Pulmonary artery endothelial cell (primary cell): ENCODE data around the gene KRAS. TPM values are rescaled to one million over a fixed set of nuclear protein-coding genes. Genes with fewer than 3 reads are reported as not detected.

Experiments used
- DNase-seq: peaks from one replicate; pipeline ENCODE4 v3.0.0-alpha.2; 2011; ENCODE audit warnings: low read depth, low spot score
- total RNA-seq: library from RNA; depleted of rRNA; stranded (reverse); fragments of >200 nt; gene quantifications from 2 replicates; pipeline ENCODE4 v1.2.3, GENCODE V29; 2014

Gene KRAS
- total RNA-seq, 1 donor from 2014 or later: 19.3 TPM

DNA sequence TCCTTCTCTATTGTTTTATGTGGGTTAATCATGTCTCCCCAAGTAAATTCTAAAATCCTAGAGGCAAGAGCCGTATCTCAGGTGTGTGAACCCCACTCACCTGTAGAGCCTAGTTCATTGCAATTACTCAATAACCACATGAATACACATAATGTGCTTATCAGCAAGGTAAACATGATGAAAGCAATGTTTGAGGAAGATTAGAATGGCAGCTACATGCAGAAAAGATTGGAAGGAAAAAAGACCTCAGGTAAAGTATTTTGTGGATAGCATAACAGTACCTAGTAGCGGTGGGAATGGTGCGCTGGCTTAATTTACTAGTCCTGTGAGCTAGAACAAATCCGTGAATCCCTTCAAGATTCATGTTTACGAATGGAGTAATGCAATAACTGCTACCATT, 5.3 kb upstream of the KRAS start:
- no peak for DNase-seq

DNA sequence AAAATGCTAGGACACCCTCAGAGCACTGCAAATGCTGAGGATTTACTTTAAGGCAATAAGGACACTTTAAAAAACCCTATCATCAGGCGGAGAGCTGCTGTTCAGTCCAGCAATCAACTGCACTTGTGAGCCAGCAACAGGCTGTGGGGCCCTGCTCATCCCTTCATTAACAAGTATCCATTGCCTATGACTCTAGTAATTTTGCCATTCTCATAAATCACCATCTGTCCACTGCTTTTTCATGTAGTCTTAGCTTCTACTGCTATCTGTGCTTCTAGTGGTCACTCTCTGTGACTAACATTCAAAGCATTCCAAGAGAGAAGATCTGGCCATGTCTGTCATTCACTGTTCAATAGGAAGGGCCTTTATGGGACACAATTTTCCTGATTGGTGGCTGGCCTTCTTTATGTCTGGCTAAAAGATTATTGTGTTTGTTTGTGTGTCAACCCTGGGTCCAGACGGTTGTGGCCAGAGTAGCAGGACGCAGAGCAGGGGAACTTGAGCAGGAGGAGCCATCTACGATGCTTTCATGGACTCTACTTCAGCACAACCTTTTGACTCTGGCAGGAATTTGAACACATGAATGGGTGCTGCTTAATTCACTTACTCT, 3.6 kb upstream of the KRAS start:
- DNase-seq: no peak

DNA sequence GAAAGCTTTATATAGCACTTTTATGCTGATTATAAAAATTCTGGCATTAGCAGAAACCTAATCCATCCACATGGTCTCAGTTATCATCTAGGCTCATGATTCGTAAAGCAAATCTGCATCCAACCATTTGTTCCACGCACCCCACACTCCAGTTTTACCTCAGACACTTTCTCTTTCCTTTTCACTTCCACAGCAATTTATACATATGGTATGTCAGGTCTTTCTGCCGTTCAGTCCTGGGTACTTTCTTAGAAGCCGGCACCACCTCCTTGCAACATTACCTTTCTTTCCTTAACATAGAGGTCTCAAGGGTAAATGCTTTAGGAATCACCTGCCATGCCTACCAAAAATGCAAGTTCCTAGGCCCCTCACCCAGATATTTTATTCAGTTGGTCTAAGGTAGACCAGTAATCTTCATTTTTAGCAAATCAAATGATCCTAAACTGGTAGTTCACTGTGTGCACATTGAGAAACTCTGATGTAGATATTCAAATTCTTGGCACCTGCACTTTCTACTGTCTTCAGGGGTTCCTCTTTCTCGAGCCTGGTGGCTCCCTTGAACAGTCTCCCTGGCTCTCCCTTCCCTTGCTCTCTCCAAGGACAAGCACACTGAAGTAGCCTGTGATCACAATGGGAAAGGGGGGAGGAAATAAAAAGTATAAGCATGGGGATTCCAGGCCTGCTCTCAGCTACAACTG, 2.8 kb upstream of the KRAS start:
- DNase-seq: no peak

DNA sequence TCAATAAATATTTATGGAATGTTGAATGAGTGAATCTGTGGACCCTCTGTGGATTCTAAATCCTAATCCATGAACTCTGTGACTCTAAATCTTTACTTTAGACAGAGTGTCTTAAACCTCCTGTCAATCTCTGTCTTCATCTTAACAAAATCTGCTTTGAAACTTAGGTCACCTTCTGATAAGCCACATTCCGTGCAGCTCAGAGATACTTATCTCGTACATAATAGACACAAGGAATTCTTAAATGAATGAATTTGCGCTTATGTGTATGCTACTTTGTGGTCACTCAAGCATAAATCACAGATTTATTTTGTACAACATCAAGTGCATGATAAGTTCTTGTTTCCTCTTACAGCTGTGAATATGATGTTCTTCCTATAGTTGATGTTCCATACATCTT, 2.2 kb upstream of the KRAS start:
- DNase-seq: no peak

DNA sequence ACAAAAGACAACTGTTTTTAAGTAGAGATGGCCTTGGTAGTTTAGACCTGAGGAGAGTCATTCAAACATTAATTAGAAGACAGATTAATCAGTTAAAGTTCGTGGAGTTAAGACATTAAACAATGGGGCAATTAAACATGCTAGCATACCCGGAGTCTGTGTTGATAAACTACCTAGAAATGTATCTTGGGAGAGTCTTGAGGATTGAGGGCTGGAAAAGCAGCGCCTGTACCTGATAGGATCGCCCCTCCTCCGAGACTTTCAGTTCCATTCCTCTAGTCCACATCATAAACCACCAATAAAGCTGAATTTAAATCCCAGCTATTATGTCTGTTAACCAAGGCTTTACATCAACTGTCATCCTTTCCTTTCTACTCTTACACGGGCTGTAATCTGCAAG, 1.0 kb upstream of the KRAS start:
- DNase-seq: no peak

DNA sequence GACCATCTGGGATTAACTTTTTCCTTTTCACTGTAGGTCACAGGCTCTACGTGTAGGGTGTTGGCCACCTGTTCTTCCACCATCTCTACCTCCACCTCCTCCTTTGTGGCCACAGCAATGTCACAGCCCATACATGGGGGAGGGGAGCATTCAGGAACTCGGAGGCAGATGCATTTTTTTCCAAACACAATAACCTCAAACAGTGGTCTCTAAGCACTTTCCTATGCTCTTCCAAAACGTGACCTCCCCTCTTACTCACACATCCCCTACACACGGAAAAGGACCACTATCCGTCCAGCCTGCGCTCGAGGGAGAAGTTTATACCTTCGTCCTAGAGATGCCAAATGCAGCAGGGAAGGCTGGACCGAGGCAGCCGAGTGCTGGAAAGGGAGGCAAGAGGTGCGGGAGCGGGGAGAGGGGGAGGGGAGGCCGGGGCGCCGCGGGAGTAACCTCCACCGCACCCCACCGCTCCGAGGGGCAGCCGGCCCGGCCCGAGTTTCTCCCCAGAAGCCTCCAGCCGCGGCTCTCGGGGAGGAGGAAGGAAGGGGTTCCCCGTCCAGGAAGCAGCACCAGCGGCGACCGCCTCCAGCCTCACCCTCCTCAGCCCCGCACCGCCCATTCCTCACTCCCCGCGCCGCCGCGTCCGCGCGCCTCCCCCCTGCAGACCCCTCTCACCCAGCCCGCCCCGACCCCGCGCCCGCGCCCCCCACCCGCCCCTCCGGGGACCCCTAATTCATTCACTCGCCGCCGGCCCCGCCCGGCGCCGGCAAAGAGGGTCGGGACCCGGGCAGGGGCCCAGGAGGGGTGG, 594 bp downstream of the KRAS start:
- no peak for DNase-seq

DNA sequence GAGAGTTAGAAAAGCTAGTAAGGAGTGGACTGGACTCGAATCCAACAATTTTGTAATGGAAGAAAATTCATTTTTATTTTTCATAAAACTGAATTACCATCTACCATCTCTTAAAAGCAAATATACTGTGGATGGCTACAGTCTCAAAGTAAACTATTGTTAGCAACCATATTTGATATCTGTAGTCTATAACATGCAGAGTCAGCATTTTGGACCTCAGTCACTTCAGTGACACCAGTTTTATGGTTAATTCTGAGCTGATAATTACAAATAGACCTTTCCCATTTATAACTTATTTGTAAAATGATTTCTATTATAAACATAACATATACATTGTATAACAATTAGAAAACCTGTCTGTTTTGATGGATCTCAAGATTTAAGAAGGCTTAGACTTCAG, 2.0 kb downstream of the KRAS start:
- DNase-seq: no peak

DNA sequence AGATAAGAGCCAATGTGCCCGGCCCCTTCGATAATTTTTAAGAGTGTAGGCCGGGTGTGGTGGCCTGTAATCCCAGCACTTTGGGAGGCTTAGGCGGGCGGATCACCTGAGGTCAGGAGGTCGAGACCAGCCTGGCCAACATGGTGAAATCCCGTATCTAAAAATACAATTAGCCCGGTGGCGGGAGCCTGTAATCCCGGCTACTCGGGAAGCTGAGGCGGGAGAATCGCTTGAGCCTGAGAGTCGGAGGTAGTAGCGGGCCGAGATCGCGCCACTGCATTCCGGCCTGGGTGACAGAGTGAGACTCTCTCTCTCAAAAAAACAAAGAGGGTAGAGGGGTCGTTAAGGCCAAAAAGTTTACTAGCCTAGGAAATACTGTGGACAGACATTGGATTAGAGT, 2.6 kb downstream of the KRAS start:
- DNase-seq: no peak

DNA sequence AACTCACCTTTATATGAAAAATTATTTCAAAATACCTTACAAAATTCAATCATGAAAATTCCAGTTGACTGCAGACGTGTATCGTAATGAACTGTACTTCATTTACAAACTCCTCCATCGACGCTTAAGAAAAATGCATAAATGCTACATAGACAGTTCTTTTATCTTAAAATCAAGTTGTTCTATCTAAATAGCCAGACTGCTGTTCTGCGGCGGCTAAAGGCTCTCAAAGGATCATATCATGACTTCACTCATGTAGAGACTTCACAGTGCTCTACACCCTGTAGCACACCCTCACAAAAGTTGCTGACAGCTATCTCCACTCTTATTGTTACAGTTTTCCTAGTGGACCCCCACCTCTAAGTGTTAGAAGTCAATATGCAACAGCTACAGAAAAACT, 5.2 kb downstream of the KRAS start:
- DNase-seq: no peak

DNA sequence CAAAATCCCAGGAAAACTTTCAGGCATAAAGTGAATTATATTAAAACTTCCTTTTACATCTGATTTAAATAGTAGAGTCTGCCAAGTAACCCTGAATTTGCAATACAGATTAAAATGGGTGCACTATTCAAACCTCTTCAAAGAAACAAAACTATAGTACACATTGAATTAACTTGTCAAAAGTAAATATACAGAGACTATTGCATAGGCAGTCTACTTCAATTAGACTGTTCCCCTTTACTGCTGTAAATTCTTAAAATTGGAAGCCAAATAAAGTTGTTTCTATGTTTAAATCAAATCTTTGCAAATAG, 7.1 kb downstream of the KRAS start:
- DNase-seq: no peak

DNA sequence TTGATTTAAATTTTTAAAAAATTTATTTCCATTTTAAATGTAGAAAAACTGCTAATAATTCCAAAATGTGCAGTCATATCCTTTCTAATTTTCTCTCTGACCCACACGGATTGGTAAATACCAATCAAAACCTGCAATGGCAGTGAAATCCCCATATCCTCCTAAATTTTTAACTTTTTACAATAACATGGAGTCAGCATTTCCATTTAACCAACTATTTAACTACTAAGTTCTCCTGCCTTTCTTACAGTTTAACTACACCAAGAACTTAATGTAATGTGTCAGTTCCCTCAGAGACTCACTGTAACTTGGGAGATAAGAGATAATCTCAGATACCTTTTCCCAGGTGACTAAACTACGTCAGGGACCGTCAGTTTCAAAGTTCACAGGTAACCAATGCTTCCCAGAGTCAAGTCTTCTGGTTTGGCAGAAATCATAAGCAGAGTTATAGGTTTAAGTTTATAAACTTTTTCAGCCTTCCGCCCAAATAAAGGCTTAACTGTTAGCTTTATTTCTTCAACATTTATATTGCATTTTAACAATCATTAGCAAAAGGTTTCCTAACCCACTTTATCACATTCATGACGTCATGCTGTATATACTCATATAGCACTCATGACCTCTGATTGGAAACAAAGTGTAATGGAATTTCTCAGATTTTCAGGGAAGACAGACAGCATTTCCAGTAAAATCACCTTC, 7.6 kb downstream of the KRAS start:
- no peak for DNase-seq

DNA sequence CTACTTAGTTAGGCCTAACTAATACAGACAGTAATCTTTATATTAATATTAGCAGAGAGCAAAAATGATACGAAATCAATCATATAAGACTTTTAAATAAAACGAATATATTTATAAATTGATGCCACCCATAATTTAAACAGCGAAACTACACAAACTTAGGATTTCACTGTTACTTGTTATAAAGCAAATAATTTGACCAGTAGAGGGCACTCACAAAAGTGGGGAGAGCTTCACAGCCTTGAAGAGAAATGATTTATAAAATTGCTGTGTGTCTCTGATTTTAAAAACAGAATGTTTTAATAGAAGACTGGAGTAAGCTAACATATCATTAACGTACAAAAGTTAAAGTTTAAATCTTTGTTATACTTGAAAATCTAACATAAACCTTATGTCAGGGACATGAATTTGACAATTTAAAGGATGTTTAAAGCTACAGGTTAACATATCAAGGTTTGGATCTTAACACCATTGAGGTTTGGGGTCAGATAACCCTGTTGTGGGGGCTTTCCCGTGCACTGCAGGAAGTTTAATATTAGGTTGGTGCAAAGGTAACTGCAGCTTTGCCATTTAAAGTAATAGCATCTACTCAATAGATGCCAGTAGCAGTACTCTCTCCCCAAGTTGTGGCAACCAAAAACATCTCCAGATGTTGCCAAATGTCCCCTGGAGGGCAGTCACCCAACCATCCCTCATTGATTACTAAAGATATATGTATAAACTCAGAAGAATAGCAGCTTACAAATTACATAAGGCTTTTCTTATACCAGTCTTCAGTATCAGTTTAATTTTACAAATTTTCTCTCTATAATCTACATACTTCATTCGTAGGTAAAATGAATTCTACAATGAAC, 9.3 kb downstream of the KRAS start:
- DNase-seq: no peak

DNA sequence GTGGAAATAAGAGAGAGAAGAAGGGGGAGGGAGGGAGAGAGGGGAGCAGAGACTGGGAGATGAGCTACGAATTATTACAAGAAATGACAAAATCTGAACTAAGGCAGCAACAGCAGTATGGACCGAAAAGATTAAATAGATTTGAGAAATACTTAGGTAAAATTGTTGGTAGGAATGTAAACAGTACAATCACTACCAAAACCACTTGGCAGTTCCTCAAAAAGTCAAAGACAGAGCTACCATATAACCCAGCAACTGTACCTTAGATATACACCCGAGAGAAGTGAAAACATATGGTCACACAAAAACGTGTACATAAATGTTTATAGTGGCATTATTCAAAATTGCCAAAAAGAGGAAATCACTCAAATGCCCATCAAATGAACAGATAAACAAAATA, 14.1 kb downstream of the KRAS start:
- no peak for DNase-seq

DNA sequence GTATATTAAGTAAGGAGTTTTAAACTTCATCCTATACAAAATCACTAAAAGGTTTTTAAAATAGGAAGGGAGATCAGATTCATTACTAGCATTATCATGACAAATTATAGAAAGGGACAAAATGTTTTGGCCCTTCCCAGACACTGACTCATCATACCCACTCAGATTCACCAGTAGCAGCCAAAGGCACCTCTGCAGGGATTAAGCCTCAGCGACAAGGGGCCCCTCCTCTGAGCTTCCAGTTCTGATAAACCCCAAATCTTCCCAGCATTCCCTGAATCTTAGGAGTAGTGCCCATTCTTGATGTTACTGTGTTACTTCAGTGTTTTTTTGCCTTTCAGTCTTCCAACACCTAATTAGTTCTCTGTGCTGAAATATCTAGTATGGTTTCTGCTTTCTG, 14.5 kb downstream of the KRAS start:
- DNase-seq: no peak

DNA sequence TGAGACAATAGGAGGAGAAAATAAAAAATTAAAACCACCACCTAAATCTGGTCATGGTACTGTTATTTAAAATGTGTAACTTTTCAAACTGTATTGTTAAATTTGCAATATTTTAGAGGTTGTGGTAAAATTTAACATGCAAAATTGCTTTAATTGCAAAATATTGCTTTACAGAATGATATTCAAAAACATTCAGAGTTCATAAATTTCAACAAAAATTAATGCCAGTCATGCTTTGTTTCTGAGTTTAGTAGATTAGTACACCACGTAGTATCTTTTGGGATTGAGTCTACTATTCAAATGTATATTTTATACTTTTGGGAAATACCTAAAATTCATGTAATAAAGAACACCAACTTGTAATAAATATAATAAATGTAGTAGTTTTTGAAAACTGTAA, 37.4 kb downstream of the KRAS start:
- no peak for DNase-seq

DNA sequence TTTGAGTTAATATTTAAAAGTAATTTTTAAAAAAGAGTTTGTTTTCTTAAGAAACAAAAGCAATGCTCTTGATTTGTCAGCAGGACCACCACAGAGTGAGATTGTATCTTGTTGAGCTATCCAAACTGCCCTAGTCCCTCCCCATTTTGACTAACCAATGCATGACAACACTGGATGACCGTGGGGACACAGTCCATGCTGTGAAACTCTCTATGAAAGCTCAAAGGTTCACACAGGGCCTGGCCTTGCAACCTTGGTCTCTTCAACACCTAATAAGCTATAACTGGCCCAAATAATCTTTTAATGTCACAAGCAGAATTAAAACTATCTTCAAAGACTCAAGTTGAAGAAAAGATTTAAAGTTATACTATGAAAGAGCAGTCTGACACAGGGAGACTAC, 42.2 kb downstream of the KRAS start:
- DNase-seq: no peak

DNA sequence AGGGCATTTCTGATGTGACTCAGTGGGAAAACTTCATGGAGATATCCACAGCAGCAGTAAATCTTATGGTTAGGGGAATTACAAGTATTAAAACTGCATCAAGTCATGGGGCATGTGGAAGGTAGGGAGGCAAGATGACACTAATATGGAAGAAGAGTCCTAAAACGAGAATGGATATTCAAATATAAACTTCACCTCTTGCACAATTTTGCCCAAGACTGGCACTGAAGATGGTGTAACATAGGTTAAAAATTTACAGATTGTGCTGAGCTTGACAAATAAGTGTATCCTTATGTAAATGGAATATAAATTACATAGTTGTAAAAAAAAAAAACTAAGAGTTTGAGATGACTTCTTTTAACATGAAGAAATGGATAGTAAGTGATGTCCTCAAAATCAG, 42.9 kb downstream of the KRAS start:
- DNase-seq: no peak

DNA sequence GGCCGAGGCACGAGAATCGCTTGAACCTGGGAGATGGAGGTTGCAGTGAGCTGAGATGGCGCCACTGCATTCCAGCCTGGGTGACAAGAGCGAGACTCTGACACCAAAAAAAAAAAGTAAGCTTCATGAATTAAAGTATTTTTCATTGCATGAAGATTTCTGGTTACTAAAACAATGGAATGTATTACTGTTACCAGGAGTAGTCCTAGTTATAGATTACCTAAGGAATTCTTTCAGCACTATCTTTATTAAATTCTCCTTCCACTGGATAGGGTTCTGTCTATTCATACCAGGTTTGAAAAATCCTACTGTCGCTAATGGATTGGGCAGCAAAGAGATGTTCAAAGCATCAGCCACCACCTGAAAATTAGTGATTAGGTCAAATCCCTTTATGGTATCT, 43.3 kb downstream of the KRAS start:
- DNase-seq: no peak

DNA sequence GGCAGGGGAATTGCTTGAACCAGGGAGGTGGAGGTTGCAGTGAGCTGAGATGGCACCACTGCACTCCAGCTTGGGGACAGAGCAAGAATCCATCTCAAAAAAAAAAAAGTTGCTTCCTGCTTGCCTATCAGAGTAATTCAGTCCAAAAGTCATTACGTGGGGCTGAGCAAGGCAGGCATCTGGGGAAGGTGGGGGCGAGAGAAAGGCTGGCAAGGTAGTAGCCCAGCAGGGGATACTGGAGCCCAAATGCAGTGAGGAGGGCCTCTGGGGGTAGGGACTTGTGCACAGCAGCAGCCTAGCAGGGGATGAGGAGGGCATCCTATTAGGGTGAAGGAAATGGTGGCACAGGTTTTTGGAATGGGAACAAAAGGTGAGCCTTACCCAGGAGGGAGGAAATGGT, 48.6 kb downstream of the KRAS start:
- DNase-seq: no peak

DNA sequence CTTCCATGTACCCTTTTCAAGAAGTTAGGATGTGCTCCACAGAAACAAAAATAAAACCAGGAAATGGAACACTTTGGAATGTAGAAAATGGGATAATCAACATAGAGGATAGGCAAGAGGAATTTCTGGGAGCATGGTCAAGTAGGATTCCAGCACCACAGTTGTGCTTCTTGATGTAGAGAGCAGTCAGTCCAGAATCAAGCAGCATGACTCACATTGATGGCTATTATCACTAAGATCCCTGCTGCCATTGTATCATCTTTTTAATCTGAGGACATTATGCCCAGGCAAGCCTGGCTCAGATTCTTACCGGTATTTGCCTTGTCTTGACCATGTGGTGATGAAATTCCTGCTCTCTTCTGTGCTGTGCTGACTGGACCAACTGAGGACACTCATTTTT, 50.0 kb downstream of the KRAS start:
- no peak for DNase-seq

DNA sequence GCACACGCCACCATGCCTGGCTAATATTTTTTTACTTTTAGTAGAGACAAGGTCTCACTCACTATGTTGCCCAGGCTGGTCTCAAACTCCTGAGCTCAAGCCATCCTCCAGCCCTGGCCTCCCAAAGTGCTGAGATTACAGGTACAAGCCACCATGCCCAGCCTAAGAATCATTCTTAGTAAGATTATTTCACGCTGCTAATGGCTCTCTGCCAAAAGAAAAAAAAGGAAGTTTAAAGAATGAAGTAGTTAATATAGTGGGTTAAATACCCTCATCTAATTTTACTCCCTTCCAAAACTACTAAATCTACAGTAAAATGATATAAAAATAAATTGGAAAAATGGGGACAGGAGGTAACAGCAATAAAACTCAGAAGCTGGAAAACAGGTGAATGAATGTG, 53.1 kb downstream of the KRAS start:
- no peak for DNase-seq
